ENCODE data around the gene MINK1.
A peak's percentile ranks its signal among the peaks of the same experiment; 100 is the strongest.

Gene MINK1

DNA sequence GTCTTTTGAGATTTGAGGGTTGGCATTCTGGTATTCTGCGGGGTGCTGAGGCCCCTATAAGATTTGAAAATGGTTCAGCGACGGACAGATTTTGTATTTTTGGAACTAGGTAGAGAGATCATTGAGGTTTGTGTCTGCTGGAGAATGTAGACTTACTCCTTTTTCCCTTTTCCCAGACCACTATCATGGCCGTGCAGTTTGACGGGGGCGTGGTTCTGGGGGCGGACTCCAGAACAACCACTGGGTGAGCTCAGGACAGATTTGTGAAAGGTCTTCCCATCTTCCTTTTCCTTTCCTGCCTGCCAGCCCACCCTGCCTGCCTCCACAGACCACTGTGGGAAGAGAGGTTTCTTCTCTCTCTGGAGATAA is 36.6 kb upstream of the MINK1 start:
- TF ChIP-seq, protein P1, sequence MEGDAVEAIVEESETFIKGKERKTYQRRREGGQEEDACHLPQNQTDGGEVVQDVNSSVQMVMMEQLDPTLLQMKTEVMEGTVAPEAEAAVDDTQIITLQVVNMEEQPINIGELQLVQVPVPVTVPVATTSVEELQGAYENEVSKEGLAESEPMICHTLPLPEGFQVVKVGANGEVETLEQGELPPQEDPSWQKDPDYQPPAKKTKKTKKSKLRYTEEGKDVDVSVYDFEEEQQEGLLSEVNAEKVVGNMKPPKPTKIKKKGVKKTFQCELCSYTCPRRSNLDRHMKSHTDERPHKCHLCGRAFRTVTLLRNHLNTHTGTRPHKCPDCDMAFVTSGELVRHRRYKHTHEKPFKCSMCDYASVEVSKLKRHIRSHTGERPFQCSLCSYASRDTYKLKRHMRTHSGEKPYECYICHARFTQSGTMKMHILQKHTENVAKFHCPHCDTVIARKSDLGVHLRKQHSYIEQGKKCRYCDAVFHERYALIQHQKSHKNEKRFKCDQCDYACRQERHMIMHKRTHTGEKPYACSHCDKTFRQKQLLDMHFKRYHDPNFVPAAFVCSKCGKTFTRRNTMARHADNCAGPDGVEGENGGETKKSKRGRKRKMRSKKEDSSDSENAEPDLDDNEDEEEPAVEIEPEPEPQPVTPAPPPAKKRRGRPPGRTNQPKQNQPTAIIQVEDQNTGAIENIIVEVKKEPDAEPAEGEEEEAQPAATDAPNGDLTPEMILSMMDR (IDR thresholded peaks at IDR 0.05; ENCODE audit: unreplicated experiment in 3 of 3): no peak
- peaks cover 5% of the 10 kb centered on the region for H3K4me1 Mint-ChIP-seq
- H3K4me3 Mint-ChIP-seq: peak overlapping the region; percentile 99 to 100 (median 100)
- H3K27me3 Mint-ChIP-seq (ENCODE audit: low read depth): peaks cover 10% of the 10 kb centered on the region
- H3K9me3 Mint-ChIP-seq: no peaks in the 10 kb centered on the region
- peaks cover 20% of the 10 kb centered on the region for H3K36me3 Mint-ChIP-seq (ENCODE audit: low read depth)
- H3K27ac Mint-ChIP-seq: peak overlapping the region; percentile 83 to 97 (median 96)

DNA sequence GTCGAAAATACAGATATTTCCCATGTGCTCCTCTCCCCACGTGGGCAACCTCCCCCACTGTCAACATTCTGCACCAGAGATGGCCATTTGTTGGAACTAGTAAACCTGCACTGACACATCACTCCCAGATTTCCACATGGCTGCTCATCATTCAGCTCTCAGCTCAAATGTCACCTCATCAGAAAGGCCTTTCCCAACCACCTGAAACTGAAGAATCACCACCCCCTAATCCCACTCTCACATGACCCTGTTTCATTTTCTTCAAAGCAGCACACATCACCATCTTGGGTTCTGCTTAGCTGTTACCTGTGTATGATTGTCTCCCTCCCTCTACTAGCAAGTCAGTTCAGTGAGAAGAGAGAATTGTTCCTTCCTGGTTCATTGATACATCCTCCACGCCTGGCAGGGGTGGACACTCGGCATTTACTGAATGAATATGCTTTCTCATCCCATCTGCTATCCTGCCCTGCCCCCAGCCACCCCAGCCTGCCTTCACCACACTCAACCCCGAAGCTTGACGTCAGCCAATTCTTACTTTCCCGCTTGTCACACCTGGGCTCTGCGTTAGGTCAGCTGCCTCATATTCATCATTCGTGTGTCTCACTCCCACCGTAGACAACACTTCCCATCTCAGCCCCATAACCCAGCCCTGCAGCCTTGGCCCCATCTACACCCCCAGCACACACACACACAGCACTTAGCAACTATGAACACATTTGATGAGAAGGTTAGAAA is 32.5 kb upstream of the MINK1 start:
- no peaks in the 10 kb centered on the region for H3K9me3 Mint-ChIP-seq
- H3K4me3 Mint-ChIP-seq: peak overlapping the region; percentile 42 to 63 (median 55)
- peak overlapping the region in 1 of 3 experiments; percentile 36 for H3K27ac Mint-ChIP-seq
- TF ChIP-seq, protein P1 (IDR thresholded peaks at IDR 0.05; ENCODE audit: unreplicated experiment in 3 of 3): no peak
- peaks cover 20% of the 10 kb centered on the region for H3K36me3 Mint-ChIP-seq (ENCODE audit: low read depth)
- H3K4me1 Mint-ChIP-seq: peaks cover 5% of the 10 kb centered on the region
- no peaks in the 10 kb centered on the region for H3K27me3 Mint-ChIP-seq (ENCODE audit: low read depth)

DNA sequence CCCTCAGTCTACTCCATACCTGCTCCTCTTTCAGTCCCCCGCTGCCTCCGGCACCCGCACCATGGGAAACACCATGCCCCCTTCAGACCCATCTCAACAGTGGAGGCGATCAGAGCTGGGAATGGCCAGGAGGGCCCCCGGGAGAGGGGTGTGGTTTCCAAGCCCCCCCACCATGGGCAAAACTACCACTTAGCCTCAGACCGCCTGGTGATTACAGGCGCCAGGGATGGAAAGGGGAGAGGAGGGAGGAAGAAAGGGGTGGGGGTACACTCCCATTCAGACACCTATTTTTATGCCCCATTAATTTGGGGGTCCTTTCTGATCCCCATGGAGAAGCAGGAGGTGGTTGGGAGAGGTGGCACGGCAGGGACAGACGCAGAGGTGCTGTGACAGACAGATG is 30.9 kb upstream of the MINK1 start, which contains the start of gene C17orf114:
Gene C17orf114, minus strand, starts transcription at position 101 of the 400 bp plus-strand sequence.
- TF ChIP-seq, protein P1 (IDR thresholded peaks at IDR 0.05; ENCODE audit: unreplicated experiment in 3 of 3): no peak
- Mint-ChIP-seq H3K27ac (no peak within 1 kb of the TSS), H3K4me1 (peaks cover 6% of the 10 kb centered on the region), H3K27me3 (ENCODE audit: low read depth) (no peaks in the 10 kb centered on the region), H3K9me3 (no peaks in the 10 kb centered on the region), H3K36me3 (ENCODE audit: low read depth) (peaks cover 17% of the 10 kb centered on the region), H3K4me3 (no peak within 1 kb of the TSS)

DNA sequence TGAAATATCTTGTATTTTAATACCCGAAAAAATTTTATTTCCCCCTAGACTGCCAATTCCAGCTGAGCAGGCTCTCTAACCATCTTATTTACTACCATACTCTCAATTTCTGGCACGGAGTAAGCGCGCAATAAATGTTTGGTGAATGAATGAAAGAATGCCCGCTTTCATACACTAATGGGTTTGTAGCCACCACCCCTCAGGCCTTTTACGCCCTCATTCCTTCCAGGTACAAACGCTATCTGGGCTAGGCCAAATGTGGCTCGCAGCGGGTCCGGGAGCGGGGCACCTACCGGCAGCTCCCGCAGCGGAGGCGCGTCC is 26.7 kb upstream of the MINK1 start:
- TF ChIP-seq, protein P1 (IDR thresholded peaks at IDR 0.05; ENCODE audit: unreplicated experiment in 3 of 3): no peak
- peak overlapping the region; percentile 76 to 89 (median 88) for H3K4me3 Mint-ChIP-seq
- peaks cover 18% of the 10 kb centered on the region for H3K36me3 Mint-ChIP-seq (ENCODE audit: low read depth)
- H3K4me1 Mint-ChIP-seq: peaks cover 11% of the 10 kb centered on the region
- no peaks in the 10 kb centered on the region for H3K27me3 Mint-ChIP-seq (ENCODE audit: low read depth)
- H3K9me3 Mint-ChIP-seq: no peaks in the 10 kb centered on the region
- peak overlapping the region; percentile 38 to 80 (median 44) for H3K27ac Mint-ChIP-seq

DNA sequence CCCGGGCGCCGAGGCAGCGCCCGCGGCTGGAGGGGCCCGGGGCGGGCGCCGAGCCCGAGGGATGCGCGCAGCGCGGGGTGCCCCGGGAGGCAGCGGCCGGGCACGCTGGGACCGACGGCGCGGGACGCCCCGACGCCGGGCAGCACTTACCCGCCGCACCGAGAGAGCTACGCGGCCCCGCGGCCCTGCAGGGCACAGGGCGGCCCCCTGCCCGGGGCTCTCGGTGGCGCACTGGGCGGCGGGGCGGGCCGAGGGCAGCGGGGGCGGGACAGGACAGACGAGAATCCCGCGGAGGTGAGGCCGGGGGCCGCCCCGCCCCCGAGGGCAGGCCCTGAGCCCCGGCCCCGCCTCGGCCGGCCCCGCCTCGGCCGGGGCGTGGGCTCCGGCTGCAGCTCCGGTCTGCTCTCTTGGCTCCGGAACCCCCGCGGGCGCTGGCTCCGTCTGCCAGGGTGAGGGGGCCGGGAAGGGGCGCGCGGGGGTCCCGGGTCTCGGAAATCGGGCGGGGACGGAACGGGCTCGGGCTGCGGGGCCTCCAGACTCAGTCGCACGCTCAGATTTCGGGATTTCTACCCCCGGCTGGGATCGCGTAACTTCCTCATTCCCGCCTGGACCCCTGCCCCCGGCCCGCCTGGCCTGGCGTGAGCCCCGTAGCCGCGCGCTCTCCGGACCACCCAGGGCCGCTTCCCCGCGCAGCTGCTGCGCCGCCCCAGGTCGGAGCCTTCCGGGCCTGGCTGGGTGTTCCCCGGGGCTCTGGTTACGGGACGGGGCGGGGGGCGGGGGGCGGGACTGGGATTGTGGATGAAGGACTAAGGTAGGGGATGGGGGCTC is 26.1 kb upstream of the MINK1 start, which contains the start of gene PLD2:
Gene PLD2, plus strand, starts transcription at position 376 of the 828 bp plus-strand sequence. CDS start 621 bp downstream, outside the sequence.
- H3K27me3 Mint-ChIP-seq (ENCODE audit: low read depth): no peaks in the 10 kb centered on the region
- TF ChIP-seq, protein P1 (IDR thresholded peaks at IDR 0.05; ENCODE audit: unreplicated experiment in 3 of 3): no peak
- H3K9me3 Mint-ChIP-seq: no peaks in the 10 kb centered on the region
- H3K36me3 Mint-ChIP-seq (ENCODE audit: low read depth): peaks cover 20% of the 10 kb centered on the region
- peaks cover 11% of the 10 kb centered on the region for H3K4me1 Mint-ChIP-seq
- peak within 1 kb of the TSS; percentile 91 to 93 (median 92) for H3K4me3 Mint-ChIP-seq
- H3K27ac Mint-ChIP-seq: peak within 1 kb of the TSS; percentile 38 to 80 (median 68)
